NCI-H1930 (cell line): ENCODE results near the gene REELD1.

Experiments
- DNase-seq, 2 experiments: peaks; one replicate each; lab custom pipeline; 2025; lab: John Stamatoyannopoulos, UW

The REELD1 gene

DNA sequence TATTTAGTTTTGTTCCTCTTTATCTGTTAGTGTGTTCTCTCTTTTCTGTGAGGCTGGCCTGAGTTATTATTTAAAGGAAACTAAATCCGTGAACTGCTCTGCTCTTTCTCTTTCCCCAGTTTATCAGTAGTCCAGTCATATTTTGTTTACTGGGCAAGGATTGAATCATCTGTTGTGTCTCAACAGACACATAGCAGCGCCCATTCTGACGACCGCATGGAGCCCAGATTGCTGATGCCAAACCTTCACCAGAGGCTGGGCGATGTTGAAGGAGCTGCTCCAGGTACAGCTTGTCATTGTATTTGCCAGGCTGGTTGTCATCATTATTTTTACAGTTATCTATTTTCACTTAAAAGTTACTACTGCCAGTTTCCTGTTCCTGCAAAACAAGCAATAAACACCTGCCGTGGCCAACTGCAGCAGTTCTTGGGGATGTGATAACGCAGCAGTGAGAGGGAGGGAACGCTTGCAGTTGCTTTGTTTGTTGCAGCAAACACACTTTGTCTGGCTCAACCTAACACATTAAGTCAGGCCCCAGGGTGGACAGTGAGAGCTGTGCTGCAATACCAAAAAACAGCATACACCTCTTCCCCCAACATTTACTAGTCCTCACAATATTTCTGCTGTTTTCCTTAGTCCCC lies 10.1 kb downstream of the REELD1 start:
- DNase-seq, result no peak

DNA sequence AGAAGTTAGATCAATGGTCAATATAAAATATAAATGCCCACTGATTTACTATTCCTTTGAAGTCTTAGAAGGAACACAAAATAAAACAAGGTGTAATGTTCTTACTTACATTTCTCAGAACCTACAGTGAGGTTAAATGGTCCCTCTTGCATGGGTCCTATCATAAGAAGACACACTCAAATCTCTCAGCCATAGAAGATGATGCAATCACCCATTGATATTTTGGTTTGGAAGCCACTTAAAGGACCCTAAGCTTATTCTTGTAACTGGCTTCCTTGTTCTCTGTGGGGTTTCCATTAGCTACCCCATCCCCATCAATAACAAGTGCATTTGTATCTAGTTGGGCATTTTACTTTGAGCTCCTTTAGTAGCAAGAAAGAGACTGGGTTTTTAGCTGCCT lies 15.1 kb downstream of the REELD1 start:
- DNase-seq, result no peak

DNA sequence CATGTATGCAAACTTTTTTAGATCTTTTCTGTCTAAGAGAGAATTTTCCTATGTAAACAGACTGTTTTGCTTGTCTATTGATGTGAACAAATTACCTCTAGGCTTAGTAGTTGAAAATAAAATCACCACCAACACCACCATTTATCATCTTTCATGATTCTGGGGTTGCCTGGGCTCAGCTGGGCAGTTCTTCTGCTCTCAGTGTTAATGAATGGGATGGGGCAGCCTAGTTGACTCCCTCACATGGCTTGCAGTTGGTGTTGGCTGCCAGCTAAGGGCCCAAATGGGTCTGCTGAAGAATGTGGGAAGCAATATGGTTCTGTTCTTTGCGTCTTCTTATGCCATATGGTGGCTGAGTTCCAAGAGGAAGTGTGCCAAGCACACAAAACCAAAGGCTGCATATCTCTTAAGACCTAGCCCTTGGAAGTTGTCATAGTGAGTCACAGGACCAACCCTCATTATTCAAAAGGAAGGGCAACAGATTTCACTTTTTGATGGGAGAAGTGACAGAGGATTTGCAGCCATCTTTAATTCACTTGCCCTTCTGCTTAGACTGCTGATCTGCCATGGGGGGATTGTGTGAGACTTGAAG lies 17.9 kb downstream of the REELD1 start:
- no peak for DNase-seq

DNA sequence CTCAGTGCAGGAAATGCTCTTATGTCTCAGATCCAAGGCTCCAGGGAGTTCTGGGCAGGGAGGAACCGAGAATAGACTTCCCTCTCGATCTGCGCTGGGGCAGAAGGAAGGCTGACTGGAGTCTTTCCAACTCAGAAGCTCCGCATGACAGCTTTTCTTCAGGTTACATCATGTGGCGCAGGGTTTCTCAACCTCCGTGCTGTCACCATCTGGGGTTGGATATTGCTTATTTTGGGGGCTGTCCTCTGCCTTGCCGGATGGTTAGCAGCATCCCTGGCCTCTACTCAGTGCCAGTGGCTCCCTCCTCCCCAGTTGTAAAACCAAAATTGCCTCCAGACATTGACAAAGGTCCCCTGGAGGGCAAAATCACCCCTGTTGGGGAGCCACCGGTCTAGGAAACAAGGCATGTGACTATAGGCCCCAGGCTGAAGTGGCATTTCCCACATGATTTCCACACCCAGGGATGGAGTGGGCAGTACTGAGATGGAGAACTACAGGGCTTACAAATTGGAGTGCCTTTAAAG lies 21.4 kb downstream of the REELD1 start:
- no peak for DNase-seq

DNA sequence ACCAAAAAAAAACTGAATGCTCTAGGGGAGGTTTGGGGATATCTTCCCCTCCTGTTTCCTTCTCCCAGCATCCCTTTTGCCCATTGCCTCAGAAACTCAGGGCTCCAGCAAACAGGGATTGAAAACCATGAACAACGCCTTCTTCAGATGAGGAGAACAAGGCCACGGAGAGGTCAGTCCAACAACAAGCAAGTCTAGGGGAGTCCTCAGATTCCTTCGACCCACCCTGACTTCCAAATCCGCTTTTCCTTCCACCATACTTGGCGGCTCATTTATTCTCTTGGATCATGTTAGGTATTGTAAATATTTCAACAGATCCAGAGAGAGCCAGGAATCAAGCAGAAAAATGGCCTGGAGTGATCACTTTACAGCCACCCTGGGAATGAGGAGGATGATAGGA lies 21.9 kb downstream of the REELD1 start:
- DNase-seq, result no peak

DNA sequence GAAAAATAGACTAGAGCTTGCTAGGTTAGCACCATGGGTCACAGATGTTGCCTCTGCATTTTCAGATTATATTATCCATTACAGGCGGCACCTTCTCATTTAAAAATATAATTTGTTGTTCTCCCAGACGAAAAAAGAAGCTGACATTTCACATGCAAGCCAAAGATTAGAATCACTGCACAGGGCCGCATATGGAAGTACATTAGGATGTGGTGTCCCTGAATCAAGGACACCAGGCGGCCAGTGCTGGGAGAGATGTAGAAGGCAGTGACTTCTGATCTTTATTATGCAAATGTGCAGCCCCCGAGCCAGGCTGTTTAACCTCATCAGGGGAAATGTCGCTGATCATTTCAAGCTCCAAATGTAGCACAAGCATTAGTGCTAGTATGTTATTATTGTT lies 22.8 kb downstream of the REELD1 start:
- DNase-seq, result no peak

DNA sequence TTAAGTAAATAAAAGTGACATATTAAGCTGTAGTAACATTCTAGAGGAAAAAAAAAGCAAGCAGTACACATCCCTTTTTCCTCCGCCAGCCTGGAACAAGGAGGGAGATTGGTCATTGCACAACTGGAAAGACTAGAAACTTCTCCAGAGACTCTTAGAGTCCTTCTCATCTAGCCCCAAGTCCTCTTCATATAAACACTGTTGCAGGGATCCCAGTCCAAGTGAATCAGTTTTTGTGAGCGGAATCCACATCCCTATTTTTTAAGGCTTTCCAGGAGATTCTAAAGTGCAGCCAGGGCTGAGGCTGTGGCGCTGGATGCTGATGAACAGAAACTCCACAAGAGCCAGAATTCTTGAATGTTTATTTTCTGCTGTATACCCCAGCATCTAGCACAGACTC lies 23.8 kb downstream of the REELD1 start:
- DNase-seq, result no peak

DNA sequence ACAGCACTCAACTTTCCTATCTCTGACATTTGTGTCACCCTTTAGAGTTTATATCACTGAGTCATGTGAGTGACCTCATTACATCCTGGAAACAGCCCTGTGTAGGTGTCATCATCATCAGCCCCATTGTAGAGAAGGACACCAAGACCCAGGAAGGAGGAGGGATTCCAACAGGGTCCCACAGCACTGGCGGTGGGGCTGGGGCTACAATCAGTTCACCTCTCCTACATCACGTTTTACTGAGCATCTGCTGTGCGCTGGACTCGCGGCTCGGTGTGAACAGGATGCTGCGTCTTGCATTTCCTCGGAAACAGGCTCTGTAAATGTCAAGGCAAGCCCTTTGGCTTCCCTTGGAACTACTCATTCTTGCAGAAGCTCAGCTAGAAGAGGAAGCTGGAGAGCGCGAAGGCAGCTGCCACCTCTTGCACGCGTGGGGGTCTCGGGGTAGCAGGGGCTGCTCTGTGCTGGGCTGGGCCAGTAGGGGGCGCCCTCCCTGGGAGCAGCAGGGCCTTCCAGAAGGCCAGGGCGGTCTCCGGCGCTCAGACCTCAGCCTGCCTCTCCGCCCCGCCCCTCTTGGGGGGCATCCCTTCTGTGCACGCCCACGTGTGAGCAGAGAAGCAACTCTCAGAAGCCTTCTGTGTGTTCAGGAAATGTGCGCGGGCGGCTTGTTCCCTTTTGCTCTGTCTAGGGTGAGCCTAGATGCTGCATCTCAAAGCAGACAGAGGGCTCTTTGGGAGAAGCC lies 29.0 kb downstream of the REELD1 start:
- DNase-seq, result no peak

DNA sequence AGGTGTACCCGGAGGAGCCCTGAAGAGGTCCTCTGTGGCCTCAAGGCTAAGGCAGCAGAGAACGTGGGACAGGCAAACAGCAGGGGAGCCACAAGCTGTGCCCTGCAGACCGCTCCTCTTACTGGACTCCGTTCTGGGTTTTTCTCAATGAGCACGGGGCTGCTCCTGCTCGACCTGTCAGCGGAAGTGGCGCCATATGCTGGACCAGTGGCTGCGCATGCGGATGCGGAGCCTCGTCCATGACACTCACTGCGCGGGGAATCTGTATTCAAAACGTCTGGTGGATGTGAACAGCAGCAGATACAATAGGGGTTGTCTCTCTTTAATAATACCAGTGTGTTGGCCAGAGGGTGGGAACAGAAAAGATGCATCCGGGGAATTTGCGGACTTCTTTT lies 29.5 kb downstream of the REELD1 start:
- no peak for DNase-seq

DNA sequence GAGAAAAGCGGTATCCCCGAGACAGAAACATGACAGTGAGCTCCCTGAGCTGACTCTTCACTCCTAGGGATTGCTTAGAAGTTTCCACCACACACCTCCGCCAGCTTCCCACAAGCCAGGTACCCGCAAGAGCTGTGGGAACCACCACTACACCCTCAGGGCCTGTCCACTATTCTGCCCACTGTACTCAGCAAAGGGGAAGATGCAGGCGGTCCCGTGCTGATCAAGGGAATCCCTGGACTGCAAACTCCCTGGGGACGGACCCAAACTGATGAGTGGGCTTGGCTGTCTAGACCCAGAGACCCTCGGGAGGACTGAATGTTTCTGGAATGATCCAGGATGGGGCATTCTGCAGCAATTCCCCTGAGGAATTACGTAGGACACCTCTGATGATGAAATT lies 30.2 kb downstream of the REELD1 start:
- DNase-seq, result no peak

DNA sequence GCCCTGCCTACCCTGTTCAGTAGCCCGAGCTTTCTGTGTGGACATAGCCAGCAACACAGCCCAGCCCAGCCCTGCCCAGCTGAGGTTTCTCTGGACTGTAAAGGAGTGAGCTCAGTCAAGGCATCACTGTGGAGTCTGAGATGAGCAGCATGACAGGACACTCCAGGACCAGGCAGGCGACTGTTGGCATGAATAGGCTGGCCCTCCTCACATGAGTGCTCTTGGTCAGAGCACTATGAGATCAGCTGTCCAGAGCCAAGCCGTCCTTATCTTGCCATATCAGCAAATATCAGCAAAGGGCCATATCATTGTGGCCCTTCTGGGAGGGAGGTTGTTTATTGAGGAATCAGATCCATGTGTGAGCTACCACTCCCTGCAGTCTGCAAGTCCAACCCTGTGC lies 30.9 kb downstream of the REELD1 start:
- DNase-seq, result no peak

DNA sequence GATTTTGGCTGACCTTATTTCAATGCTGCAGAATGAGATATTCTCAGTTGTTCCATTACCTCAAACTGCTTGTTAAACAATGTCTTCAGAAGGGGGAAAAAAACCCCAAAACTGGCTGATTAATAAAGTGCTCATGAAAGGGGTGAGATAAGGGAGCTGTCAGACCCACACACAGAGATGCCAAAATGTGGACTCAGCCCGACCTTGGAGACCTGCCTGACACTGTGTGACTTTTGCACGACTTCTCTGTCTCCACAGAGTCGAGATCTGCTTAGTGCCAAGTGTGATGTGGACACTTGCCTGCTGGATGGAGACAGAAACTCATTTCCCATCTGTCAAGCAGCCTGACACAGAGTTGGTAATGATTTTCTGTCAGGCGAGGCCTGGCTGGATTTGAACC lies 31.5 kb downstream of the REELD1 start:
- no peak for DNase-seq

DNA sequence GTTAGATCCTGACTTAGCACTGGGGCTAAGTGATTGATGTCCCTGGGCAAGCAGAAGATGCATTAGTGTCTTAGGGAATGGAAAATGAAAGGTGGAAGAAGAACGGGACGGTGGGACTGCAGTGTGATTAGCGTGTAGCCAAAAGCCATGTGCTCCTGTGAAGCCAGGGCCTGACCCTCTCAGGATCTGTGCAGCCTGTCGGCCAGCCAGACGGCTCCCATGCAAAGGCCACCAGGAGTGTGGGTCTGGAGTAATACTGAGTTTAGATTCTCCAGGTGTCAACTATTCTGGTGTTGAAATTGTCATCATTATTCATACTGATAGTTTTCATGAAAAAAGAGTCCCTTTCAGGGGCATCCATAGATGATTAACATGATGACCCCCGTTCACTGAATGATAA lies 32.0 kb downstream of the REELD1 start:
- DNase-seq, result no peak

DNA sequence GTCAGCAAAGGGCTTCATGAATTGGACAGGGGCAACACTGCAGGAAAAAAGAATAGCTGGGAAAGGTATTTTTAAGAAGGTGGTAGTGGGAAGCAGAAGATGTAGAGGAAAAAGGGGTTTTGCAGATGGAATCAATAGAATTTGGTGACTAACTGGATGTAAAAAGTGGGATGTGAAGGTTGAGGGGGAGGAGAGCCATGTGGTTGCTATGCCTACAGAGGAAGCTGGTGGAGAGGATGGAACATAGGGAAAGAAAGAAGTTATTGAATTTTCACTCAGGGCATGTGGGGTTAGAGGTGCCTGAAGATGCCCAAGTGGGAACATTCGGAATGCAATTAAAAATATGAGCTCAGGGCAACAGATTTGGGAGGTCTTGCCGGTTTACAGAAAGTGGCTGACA lies 33.0 kb downstream of the REELD1 start:
- DNase-seq, result no peak

DNA sequence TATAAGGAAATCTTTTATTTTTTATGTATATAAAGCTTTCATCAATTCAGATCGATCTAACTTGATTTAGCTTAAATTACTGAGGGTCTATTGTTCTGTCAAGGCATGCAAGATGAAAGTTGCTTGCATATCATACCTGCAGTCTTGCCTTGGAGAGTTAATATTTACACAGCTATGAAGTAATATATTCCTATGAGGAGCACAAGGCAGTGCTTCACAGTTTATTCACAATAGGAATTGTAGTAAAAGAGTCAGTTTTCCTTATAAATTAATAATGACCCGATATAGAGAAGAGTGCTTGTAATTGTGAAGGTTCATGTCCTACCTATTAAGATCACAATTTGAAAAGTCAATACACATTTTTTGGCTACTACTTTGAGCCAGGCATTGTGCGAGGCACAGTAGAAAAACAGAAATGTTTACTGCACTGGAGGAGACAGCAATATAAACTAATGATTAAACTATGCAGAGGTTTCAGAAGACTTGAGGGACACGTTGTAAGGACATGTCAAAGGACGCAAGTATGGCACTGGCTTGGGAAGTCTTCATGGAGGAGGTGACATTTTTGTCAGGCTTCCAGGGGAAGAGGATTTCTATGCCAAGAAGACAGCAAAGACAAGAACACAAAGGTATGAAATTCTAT lies 38.8 kb downstream of the REELD1 start:
- DNase-seq, result no peak

DNA sequence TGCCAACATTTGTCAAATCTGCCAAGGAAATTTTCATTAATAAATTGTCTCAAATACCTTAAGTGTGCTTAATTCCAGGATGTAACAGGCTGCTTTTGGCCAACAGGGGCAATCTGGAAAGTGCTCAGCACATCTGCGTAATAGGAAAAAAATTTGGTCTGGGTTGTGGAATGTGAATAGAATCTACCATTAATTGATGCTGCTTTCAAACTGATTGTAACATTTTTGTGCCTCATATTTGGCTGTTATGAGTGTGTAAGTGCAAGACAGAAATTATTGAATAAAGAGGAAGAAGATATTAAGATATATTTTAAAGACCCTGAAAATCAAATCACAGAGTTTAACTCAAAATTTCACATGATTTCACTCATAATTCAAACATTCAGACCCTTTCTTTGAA lies 41.1 kb downstream of the REELD1 start:
- DNase-seq, result no peak

DNA sequence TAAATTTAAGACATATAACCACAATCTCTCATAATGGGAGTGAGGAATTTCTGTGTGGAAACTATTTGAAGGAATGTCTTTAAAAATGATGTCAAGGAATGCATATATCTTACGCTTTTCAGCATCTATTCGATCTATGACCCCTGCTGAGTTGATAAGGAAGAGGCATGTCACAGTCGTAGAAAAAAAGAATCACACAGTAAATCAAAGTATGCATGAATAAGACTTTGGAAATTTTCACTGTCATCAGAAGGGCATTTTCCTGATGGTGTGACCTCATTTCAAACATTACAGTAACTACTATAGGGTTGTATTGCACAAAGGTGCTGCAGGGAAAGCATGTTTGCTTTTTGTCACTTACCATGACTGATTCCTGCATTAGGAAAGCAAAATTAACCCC lies 41.5 kb downstream of the REELD1 start:
- no peak for DNase-seq

DNA sequence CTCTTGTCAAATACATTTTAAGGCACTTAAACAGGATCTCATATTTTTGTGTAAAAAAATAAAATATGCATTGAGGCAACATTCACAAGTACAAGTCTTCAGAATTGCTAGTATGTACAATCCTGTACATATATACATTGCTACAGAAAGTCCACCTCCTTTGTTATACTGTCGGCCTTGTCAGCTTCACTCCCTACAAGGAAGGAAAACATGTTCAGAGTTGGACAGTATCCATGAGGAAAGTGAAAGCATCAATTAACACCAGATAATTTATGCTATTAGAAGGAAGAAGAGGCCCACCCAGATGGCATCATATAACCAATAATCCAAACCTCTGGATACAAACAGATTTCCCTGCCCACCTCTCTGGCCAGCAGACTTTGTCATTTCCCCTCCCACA lies 42.0 kb downstream of the REELD1 start:
- DNase-seq, result no peak

DNA sequence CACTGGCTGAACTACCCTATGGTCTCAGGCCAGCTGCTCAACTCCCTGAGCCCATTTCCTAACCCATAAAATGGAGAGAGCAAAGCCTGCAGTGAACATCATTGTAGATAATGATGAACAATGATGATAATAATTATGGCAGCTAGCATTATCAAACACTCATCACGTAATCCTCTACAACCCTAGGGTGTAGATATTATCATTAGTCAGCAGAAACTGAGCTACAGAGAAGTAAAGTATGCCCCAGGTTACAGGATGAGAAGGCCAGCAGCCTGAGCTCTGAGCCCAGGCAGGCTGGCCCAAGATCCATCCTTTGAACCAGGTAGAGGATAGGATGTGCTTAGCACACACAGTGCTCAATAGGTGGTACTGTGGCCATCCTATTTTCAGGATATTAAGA lies 43.2 kb downstream of the REELD1 start:
- no peak for DNase-seq

DNA sequence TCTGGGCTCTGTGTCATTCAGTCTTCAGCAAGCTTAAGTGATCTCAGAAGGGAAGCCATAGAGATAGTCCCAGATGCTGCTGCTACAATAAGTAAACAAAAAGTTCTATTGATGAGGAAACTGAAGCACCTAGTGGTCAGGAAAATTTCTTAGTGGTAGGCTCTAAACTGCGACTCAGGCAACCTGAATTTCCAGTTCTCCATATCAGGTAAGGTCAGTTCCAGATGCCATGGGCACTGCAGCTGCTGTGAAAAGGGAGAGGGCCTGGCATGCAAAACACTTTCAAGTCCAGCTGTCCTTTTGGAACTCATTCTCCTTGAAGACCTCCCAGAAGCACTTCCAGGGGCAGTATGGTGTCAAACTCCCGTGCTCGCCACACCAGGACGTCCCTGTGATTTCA lies 46.2 kb downstream of the REELD1 start:
- DNase-seq, result no peak

DNA sequence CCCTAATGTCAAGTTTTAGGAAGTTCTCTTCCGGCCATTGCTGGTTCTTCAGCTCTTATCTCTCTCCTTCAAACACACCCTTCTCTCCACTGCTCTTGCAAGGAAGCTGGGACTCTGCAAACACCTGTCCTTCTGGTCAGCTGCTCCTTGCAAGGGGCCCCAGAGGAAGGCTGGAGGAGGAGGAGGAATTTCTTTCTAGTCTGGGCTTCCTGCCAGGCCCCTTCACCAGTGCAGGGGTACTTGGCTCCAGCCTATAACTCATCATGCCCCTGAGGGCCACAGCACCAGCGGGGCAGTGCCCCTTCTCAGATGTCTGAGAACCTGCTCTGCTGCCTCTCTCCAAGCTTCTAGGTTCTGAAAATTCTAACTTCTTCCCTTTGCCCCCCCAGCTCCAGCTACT lies 46.7 kb downstream of the REELD1 start:
- DNase-seq, result no peak

DNA sequence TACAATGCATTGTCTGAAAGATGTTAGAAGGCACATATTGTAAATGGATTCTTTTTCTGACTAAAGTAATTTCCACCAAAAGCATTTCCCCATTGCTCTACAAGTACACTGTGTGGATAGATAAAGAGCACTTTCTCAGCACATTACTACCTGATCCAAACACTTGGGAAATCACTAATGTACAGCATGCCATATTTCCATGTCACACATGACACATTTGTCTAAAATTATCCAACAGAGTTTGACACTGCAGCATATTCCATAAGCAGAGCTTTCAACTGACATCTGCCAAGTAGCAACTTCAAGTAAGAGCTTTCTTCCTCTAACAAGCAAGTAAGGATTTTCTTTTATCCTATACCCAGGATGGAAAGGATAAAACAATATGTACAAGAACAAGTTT lies 49.5 kb downstream of the REELD1 start:
- no peak for DNase-seq

DNA sequence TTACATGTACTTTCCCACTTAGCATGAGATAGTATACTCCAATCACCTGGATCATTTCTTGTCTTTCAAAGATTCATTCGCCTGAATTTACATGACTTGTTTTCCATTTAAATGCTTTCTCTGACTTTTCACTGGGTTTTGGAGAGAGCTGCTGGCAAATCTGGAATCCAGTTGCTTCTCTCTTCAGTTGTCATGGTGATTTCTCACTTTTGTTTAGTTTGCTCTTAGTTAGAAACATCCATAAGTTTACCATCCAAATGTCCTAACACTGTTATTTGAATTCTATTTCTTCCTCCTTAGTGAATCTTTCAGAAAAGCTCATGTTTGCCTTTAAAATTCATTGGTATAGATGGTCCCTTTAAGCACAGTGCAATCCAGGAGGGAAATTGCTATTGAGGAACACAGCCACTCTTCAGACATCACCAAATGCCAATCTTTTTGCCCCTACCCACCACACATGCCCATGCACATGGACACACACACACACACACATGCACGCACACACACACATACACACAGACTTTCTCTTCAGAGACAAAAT lies 51.7 kb downstream of the REELD1 start:
- no peak for DNase-seq
